GM12878 (cell line): ENCODE measurements around the gene CCDC134. TPM values are rescaled to one million over a fixed set of nuclear protein-coding genes. Genes with fewer than 3 reads are reported as not detected.

Experiments used
- ATAC-seq: fragments of 200-7000 bp; cut with Tn5 transposase; 3 replicates; pipeline ENCODE4 v1.9.1; 2020; ENCODE audit warnings: mild to moderate bottlenecking, moderate library complexity
- BruUV-seq: library from RNA; stranded (reverse); fragments of 400-500 nt; replicated peaks from 2 replicates; lab custom pipeline; 2021; lab: Mats Ljungman, UMichigan
- CTCF ChIA-PET: fragments of 300-600 bp; sonication (Branson Sonifier 250); formaldehyde crosslinking; extraction: SDS; loops from one replicate; lab custom pipeline; 2021; ENCODE audit warnings: inconsistent platforms; lab: Yijun Ruan, JAX
- POLR2A ChIA-PET: fragments of 350-600 bp; formaldehyde crosslinking; extraction: SDS; loops from one replicate; lab custom pipeline; 2021; ENCODE audit warnings: inconsistent platforms; lab: Charles Lee
- RAD21 ChIA-PET: fragments of 300-600 bp; sonication (Branson Sonifier 250); formaldehyde crosslinking; loops from one replicate; lab custom pipeline; 2023; ENCODE audit warnings: antibody characterized with exemption; ENCODE audit not compliant: unreplicated experiment; lab: Charles Lee
- SMC1A ChIA-PET: fragments of 300-600 bp; sonication (Branson Sonifier 250); formaldehyde crosslinking; loops from one replicate; lab custom pipeline; 2023; ENCODE audit not compliant: unreplicated experiment, uncharacterized antibody; lab: Charles Lee
- DNase-seq: peaks from one replicate; pipeline ENCODE4 v3.0.0-alpha.2; 2011; ENCODE audit warnings: low read depth, low spot score
- FAIRE-seq: peaks from 3 replicates; lab custom pipeline; 2011; peaks lifted over from hg19 to GRCh38; lab: Jason Lieb, UNC
- H2AFZ ChIP-seq: 2 replicates; pipeline ENCODE4 v1.6.0; 2011; ENCODE audit warnings: low read depth, low read length, control low read depth; ENCODE audit not compliant: control insufficient read depth
- H3K27ac ChIP-seq: 2 replicates; pipeline ENCODE4 v1.5.1; 2011; ENCODE audit warnings: control low read depth; ENCODE audit not compliant: control insufficient read depth, insufficient read depth
- H3K27me3 ChIP-seq, 2 experiments: replicated peaks in 1 of 2; 2 replicates each; pipeline versions ENCODE4 v1.6.0 to v1.6.1; 2011; ENCODE audit warnings: low read length in 1 of 2; ENCODE audit not compliant: control insufficient read depth in 2 of 2, insufficient read depth in 2 of 2
- H3K36me3 ChIP-seq, 2 experiments: 2 replicates each; pipeline ENCODE4 v1.5.1; 2011; ENCODE audit warnings: low read length in 1 of 2; ENCODE audit not compliant: control insufficient read depth in 2 of 2, insufficient read depth in 2 of 2
- H3K4me1 ChIP-seq: 2 replicates; pipeline ENCODE4 v1.6.1; 2011; ENCODE audit warnings: mild to moderate bottlenecking, low read length, moderate library complexity, mixed read lengths; ENCODE audit not compliant: control insufficient read depth, insufficient read depth
- H3K4me2 ChIP-seq: 2 replicates; pipeline ENCODE4 v1.6.0; 2011; ENCODE audit warnings: control low read depth; ENCODE audit not compliant: control insufficient read depth, insufficient read depth
- H3K4me3 ChIP-seq: fragments of 200-600 bp; sonication (generic); 2 replicates; pipeline ENCODE4 v1.5.1; 2016
- H3K79me2 ChIP-seq: 2 replicates; pipeline ENCODE4 v1.6.0; 2011; ENCODE audit warnings: low read length; ENCODE audit not compliant: control insufficient read depth, insufficient read depth
- H3K9ac ChIP-seq: 2 replicates; pipeline ENCODE4 v1.8.0; 2011; ENCODE audit warnings: low read length, control low read depth, mixed read lengths; ENCODE audit not compliant: control insufficient read depth, insufficient read depth
- H3K9me3 ChIP-seq: replicated peaks from 3 replicates; pipeline ENCODE4 v1.5.1; 2011; ENCODE audit warnings: mild to moderate bottlenecking, low read length; ENCODE audit not compliant: control insufficient read depth, insufficient read depth
- H4K20me1 ChIP-seq: 2 replicates; pipeline ENCODE4 v1.6.0; 2011; ENCODE audit not compliant: control insufficient read depth, insufficient read depth
- CUX1 ChIP-seq: IDR thresholded peaks from 2 replicates; pipeline ENCODE4 v1.6.1; 2012; ENCODE audit warnings: improper control_type of control experiment, low read depth, low read length; ENCODE audit not compliant: insufficient replicate concordance
- MLLT1 ChIP-seq: fragments of 450-650 bp; IDR thresholded peaks from 2 replicates; pipeline ENCODE4 v1.6.1; 2016; ENCODE audit warnings: mild to moderate bottlenecking
- STAT1 ChIP-seq: fragments of 450-650 bp; conservative IDR thresholded peaks from 2 replicates; pipeline ENCODE4 v1.6.1; 2014; ENCODE audit warnings: antibody characterized with exemption, mild to moderate bottlenecking
- WGBS: methylation state at CpG from one replicate; pipeline ENCODE4 v1.1.6; 2016; ENCODE audit warnings: low lambda C conversion rate; ENCODE audit not compliant: insufficient replicate concordance, insufficient coverage; ENCODE audit errors: missing lambda C conversion rate; 5-methylcytosine and 5-hydroxymethylcytosine counted together
- in situ Hi-C: fragments of 300-500 bp; cut with MboI; formaldehyde crosslinking; loops from 9 replicates; pipeline ENCODE4 v1.14.3; 2018; ENCODE audit warnings: mixed read lengths
- intact Hi-C: fragments of 100-400 bp; cut with micrococcal nuclease; formaldehyde crosslinking; loops from one replicate; pipeline ENCODE4 v1.14.2; 2022; ENCODE audit not compliant: unreplicated experiment
- polyA plus RNA-seq, 11 experiments: library from polyadenylated mRNA; depleted of rRNA in 4 of 11; unstranded in 6 of 11; stranded (reverse) in 5 of 11; fragments of >200 nt; fragmentation: Nextera tagmentation in 4 of 11; fragmentation: Illumina TruSeq in 1 of 11; extraction: Ambion mirVana in 4 of 11; extraction: Trizol in 1 of 11; gene quantifications; 1 replicate in 1 of 11; 2 replicates in 10 of 11; pipeline versions ENCODE4 v1.2.1 to v1.2.3, GENCODE V29; 2011 to 2016; ENCODE audit warnings: inconsistent platforms in 2 of 11, missing spikeins in 2 of 11, low read depth in 1 of 11
- total RNA-seq, 4 experiments: library from RNA; depleted of rRNA in 3 of 4; stranded (reverse); fragments of >200 nt in 3 of 4; fragmentation: Illumina TruSeq in 1 of 4; extraction: Trizol in 1 of 4; gene quantifications; 2 replicates each; pipeline versions ENCODE4 v1.2.1 to v1.2.3, GENCODE V29; 2013 to 2021

CCDC134 gene
- total and polyA plus RNA-seq, 10 of the 15 experiments (the other 5 are each of a cell fraction or from before 2014, with no cell fraction given): 0.35 to 19.3 (median 11.8) TPM

- no peak overlapping the region for H3K9ac ChIP-seq
- H3K4me1 ChIP-seq: no peaks in the 10 kb centered on the region; the same call in 1 of the 2 replicates
- H3K79me2 ChIP-seq: no peaks in the 10 kb centered on the region
- H3K4me3 ChIP-seq: no peak overlapping the region
- H3K9me3 ChIP-seq: no peaks in the 10 kb centered on the region
- intact Hi-C loops: no loop called here
- H3K27me3 ChIP-seq: no peaks in the 10 kb centered on the region
- no peak for FAIRE-seq
- CTCF ChIA-PET: interaction anchor here (1.1 kb wide), 1 partner anchor 122 kb away, joined by 4 read pairs; no protein-coding TSS in a partner anchor
- no peak overlapping the region for H3K4me2 ChIP-seq
- no peak for TF ChIP-seq MLLT1
- TF ChIP-seq CUX1: no peak
- no peak for TF ChIP-seq STAT1
- TF ChIP-seq, all 136 proteins: peak for 0
- no peaks in the 10 kb centered on the region for H4K20me1 ChIP-seq
- in situ Hi-C loops: no loop called here
- ATAC-seq: no peak
- no peak overlapping the region for H3K27ac ChIP-seq
- ChIA-PET RAD21 (no interaction called here), SMC1A (interaction anchor here (1.5 to 2.3 kb wide), 2 partner anchors 13 to 122 kb away, joined by 5 to 10 read pairs; no protein-coding TSS in a partner anchor), POLR2A (no interaction called here)
- DNase-seq: no peak
- H3K36me3 ChIP-seq: peaks cover 7 to 21% of the 10 kb centered on the region in 2 experiments
- H2AFZ ChIP-seq: no peak overlapping the region
- WGBS: 100% methylated on average over 4 of the region's 4 CpGs
- BruUV-seq: no TSS peak
Measured at GRCh38 chr22:41819257-41819656, 18.8 kb downstream of the CCDC134 start.
